HG03575 (cell line): ENCODE results near the gene ANKRD6.

ENCODE experiments used
- ATAC-seq: cut with Tn5 transposase; IDR thresholded peaks from one replicate; pipeline ENCODE4 v1.9.1; 2021; ENCODE audit not compliant: unreplicated experiment, insufficient number of reproducible peaks, low FRiP score; ENCODE audit errors: extremely low read depth

The ANKRD6 gene

GRCh38 chr6:89458704-89459103, 25.8 kb downstream of the ANKRD6 start:
- no peak for ATAC-seq

GRCh38 chr6:89459501-89459900, 26.5 kb downstream of the ANKRD6 start:
- no peak for ATAC-seq

- ATAC-seq, result no peak
Measured at GRCh38 chr6:89460713-89461112, 27.8 kb downstream of the ANKRD6 start.

GRCh38 chr6:89462503-89462902, 29.6 kb downstream of the ANKRD6 start:
- ATAC-seq, result no peak

GRCh38 chr6:89464295-89464694, 31.3 kb downstream of the ANKRD6 start:
- ATAC-seq, result no peak

- ATAC-seq, result no peak
Measured at GRCh38 chr6:89467437-89467836, 34.5 kb downstream of the ANKRD6 start.

- ATAC-seq, result no peak
Measured at GRCh38 chr6:89468998-89469397, 36.0 kb downstream of the ANKRD6 start.

GRCh38 chr6:89471287-89471867, 38.4 kb downstream of the ANKRD6 start:
- no peak for ATAC-seq

GRCh38 chr6:89475101-89475500, 42.1 kb downstream of the ANKRD6 start:
- ATAC-seq, result no peak

GRCh38 chr6:89475634-89476033, 42.7 kb downstream of the ANKRD6 start:
- no peak for ATAC-seq

- ATAC-seq, result no peak
Measured at GRCh38 chr6:89479897-89480296, 46.9 kb downstream of the ANKRD6 start.

- ATAC-seq, result no peak
Measured at GRCh38 chr6:89481695-89482094, 48.7 kb downstream of the ANKRD6 start.

GRCh38 chr6:89482126-89482525, 49.2 kb downstream of the ANKRD6 start:
- ATAC-seq, result no peak

- ATAC-seq, result no peak
Measured at GRCh38 chr6:89483111-89483720, 50.3 kb downstream of the ANKRD6 start.

- ATAC-seq, result no peak
Measured at GRCh38 chr6:89485320-89485719, 52.4 kb downstream of the ANKRD6 start.

- ATAC-seq, result no peak
Measured at GRCh38 chr6:89487864-89488263, 54.9 kb downstream of the ANKRD6 start.

- no peak for ATAC-seq
Measured at GRCh38 chr6:89488438-89488837, 55.5 kb downstream of the ANKRD6 start.

GRCh38 chr6:89489078-89489477, 56.1 kb downstream of the ANKRD6 start:
- no peak for ATAC-seq

GRCh38 chr6:89492025-89492640, 59.2 kb downstream of the ANKRD6 start:
- ATAC-seq, result no peak

GRCh38 chr6:89494131-89494793, 61.3 kb downstream of the ANKRD6 start:
- ATAC-seq, result no peak
